Activated effector memory CD4-positive, alpha-beta T cell treated with Interleukin-2 at 50 U/mL for 16 hours (primary cell): Measurements from ENCODE around the gene FAM13B.
"Not testable (repeated sequence)": the region's sequence is repeated elsewhere in the genome, so short reads cannot be mapped to it uniquely, and the experiment has no call there.

Experiments used
- DNase-seq: peaks from one replicate; pipeline ENCODE4 v3.0.0-alpha.2; 2020

FAM13B gene

DNA sequence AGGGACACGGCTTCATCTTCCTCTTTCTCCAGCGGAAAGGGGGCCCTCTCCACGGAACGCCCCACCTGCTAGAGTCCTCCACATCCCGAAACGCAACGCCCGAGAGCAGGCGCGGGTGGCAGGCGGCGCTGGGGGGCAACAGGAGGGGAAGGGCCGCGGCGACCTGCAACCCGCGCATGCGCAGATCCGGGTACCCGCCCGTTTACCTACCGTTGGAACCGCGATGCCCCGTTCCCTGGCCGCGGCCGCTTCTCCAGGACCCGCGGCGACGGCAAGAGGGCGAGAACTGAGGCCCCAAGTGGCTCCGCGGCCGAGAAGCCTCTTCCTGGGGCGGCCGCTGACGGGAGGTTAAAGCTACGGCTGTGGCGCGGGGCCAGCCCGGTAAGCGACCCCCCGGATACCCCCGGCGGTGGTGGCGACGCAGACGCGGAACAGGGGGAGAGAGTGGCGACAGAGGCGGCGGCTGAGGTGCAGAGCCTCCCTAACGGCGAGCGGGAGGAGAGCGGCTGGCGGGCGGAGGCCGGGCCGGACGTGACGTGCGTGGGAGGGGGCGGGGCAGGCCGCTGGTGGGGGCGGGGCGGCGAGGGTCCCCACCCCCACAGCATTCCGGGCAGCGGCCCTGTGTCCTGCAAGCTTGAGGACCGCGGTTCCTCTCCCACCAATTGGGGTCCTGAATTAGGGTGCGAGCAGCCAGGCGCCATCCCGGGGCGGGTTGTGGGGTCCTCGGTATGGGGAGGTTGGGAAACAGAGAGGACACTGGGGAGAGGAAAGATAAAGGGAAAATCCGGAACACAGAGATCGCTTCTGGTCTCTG is at the start of gene FAM13B:
FAM13B (minus strand) TSS at position 508 of the 814 bp plus-strand sequence. CDS start 13,968 bp downstream, outside the sequence.
- DNase-seq: peak; percentile 67

DNA sequence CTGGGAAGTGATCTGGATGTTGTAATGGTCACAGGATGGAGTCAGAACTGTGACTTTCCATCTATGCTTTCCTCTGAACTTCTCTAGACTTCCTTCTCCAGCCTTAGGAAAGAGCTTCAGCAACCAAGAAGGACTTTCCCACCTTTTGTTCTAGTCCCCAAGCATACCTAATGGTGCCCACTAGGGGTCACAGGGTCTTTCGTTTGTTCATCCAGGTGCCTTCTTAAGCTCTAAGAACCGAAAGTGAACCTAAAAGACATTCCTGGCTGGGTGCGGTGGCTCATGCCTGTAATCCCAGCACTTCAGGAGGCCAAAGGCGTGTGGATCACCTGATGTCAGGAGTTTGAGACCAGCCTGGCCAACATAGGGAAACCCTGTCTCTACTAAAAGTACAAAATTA is 49.2 kb upstream of the FAM13B start:
- DNase-seq: no peak

DNA sequence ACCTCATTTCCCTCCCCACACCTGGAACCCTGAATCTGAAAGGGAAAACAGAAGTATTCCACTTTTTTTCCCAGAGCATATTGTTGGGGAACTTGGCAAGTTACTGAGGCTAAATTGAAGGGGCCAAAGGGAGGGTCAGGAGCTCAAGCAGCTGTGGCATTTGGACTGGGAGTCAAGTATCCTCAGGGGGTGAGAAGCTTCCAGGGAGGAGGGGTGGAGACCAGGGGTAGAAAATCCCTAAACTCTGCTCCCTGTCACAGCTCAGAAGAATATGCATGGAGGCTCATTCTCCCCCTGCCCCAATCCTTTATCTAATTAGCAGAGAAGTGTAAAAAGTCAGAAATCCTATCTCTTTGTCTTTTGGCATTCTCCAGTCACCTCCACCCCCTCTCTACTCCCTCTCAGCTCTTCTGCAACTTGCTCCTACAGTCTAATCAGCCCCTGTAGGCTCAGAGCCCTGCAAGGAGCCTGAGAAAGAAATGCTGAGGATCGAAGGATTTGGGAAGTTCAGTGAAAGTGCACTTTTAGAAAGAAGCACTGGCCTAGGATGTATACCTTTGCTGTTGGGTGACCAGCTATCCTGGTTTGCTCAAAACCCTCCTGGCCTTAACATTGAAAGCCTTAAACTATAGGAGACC is 45.2 kb upstream of the FAM13B start:
- DNase-seq: no peak

- peak; percentile 11 for DNase-seq
Observed at GRCh38 chr5:138077064-138077696, 44.3 kb upstream of the FAM13B start.

- DNase-seq: not testable (repeated sequence)
Observed at GRCh38 chr5:138070026-138070425, 37.1 kb upstream of the FAM13B start.

DNA sequence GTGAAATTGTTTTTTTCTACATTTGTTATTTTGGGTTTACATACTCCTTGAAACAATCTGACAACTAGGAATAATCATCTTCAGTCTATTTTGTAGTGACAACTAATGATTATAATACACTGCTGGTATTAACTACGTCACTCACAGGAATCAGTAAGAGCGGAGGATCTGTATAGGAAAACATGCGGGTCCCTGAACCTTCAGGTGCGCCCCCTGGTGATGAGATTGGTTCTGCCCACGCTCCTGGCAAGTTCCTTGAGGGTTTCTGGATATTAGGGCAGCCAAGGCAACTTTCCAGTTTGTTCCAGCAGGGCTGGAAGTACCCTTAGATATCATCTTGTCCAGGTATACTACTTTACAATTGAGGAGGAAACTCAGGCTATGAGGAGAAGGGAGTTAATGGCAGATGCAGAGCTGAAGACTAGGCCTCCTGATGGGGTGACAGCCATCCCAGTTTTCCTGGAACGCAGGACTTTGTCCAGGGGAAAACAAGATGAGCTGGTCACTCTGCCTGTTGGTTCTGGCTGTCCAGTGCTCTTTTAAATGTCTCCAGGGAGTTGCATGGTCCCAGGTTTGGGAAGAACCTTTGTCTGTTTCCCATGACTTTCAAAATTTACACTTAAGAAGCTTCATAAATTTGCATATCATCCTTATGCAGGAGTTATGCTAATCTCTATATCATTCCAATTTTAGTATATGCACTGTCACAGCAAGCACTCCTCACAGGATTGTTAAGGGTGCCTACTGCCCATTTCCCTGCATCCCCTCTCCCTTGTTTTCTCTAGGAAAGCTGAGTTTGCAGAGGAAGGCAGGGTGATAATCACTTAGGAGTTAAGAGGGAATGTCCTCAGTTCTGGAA is 36.1 kb upstream of the FAM13B start:
- DNase-seq: peak; percentile 50

DNA sequence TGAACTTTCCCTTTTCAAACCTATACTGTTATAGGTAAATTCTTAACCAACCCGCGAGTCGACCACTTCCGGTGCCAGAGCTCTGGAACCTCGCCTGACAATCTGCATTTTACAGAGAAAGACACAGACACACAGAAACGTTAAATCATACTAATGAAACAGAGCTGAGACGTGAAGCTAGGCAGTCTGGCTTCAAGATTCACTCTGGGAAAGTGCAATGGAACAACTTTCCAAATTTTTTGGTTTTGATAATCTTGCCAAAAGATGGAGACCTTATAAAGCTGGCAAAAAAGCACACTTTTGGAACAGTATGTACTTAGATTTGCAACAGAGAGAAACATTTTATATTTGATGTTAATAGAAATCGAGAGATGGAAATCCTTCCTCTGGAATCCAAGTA is 35.1 kb upstream of the FAM13B start:
- no peak for DNase-seq

GRCh38 chr5:138065102-138065501 is 32.2 kb upstream of the FAM13B start:
- DNase-seq: no peak

DNA sequence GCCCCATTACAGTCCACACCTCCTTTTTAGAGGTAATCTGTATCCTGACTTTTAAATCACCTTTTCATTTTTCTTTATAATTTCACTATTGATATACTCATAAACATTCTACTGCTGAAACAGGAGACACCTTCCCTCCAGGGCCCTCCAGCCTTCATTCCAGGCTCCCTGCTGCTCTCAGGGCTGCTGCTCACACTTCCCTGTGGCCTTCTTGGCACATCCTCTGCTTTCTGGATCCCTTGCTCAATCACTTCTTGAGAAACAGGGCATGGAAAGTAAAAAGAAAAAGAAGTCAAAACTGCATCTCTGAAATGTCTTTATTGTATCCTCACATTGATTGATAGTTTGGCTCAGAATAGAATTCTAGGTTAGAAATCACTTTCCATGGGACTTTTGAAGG is 31.6 kb upstream of the FAM13B start:
- no peak for DNase-seq

- no peak for DNase-seq
Observed at GRCh38 chr5:138054847-138055558, 22.1 kb upstream of the FAM13B start.

GRCh38 chr5:138054206-138054605 is 21.3 kb upstream of the FAM13B start:
- no peak for DNase-seq

- no peak for DNase-seq
Observed at GRCh38 chr5:138053554-138053953, 20.7 kb upstream of the FAM13B start.

- not testable (repeated sequence) for DNase-seq
Observed at GRCh38 chr5:138052718-138053117, 19.8 kb upstream of the FAM13B start.

- DNase-seq: no peak
Observed at GRCh38 chr5:138051441-138052296, 18.8 kb upstream of the FAM13B start.

DNA sequence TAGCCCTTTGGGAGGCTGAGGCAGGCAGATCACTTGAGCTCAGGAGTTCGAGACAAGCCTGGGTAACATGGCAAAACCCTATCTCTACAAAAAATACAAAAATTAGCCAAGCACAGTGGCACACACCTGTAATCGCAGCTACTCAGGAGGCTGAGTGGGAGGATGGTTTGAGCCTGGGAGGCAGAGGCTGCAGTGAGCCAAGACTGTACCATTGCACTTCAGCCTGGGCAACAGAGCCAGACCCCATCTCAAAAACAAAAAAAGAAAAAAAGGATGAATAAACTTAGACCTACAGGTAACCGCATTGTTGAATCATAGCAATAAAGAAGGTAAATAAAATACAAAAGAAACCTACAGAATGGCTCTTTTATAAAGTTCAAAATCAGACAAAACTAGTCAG is 12.4 kb upstream of the FAM13B start:
- not testable (repeated sequence) for DNase-seq

DNA sequence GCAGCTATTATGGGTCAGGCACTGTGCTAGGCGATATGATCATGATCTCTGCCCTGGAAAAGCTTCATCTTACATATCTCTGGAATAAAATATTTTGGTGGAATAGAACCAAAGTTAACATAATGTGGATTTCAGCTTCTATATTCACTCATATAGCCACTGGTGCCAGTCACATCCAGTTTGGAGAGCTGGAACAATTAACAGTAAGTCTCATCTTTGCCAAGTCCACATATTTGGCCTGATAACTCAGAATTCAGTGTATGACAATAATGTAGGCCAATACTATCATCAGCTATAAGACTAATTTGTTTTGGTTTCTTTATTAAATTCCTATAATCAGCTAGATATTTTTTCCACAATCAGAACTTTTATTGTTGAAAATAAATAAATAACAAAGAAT is 5.9 kb upstream of the FAM13B start:
- no peak for DNase-seq

DNA sequence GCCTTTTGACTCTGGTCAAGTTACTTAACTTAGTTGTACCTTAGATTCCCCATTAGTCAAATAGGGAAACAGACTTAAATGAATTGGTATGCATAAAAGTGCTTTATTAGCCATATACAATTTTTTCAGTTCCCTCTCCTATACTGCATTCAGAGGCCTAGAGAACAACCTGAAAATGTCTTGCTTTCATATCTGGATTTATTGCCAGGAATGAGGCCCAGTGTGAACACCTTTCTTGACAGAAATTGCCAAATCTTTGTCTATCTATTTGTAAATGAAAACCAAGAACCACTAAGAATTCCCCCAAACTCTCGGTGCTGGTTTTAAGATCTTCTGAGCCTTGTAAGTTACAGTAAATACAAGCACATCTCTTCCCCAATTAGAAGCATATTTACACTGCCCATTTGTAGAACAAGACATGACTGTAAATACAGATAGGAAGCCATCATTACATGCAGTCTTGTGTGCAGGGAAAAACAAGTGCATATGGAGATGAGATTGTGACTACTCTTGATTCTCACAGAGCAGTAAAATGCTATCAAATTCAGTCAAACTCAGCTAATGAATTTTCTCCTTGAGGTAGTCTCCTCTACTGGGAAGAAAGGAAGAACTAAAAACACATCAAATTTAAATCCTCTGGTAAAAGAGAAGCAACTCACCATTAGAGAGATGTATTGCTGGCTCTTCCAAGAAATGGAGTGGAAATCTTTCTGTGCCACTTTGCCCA is 5.2 kb upstream of the FAM13B start:
- DNase-seq: no peak

- no peak for DNase-seq
Observed at GRCh38 chr5:138037271-138037670, 4.4 kb upstream of the FAM13B start.

- peak; percentile 36 for DNase-seq
Observed at GRCh38 chr5:138035605-138036537, 3.0 kb upstream of the FAM13B start.
